Measurements from ENCODE around the gene ALPL.
"Not testable (repeated sequence)": the region's sequence is repeated elsewhere in the genome, so short reads cannot be mapped to it uniquely, and the experiment has no call there.

Gene ALPL

DNA sequence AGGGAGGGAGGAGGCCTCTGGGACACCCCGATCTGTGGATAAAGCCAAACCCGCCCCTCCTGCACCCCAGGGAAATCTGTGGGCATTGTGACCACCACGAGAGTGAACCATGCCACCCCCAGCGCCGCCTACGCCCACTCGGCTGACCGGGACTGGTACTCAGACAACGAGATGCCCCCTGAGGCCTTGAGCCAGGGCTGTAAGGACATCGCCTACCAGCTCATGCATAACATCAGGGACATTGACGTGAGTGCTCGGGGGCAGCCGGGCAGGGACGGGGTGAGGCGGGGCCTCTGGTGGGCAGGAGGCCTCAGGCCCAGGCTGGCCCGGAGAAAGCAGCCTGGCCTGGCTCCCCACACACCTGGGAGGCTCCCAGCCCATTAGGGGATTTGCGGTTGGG, 54.7 kb downstream of the ALPL start:
- DNase-seq (ENCODE audit: extremely low spot score) = no peak
- POLR2A ChIA-PET = no interaction called here
- CTCF ChIA-PET = no interaction called here
- TF ChIP-seq, protein P1, sequence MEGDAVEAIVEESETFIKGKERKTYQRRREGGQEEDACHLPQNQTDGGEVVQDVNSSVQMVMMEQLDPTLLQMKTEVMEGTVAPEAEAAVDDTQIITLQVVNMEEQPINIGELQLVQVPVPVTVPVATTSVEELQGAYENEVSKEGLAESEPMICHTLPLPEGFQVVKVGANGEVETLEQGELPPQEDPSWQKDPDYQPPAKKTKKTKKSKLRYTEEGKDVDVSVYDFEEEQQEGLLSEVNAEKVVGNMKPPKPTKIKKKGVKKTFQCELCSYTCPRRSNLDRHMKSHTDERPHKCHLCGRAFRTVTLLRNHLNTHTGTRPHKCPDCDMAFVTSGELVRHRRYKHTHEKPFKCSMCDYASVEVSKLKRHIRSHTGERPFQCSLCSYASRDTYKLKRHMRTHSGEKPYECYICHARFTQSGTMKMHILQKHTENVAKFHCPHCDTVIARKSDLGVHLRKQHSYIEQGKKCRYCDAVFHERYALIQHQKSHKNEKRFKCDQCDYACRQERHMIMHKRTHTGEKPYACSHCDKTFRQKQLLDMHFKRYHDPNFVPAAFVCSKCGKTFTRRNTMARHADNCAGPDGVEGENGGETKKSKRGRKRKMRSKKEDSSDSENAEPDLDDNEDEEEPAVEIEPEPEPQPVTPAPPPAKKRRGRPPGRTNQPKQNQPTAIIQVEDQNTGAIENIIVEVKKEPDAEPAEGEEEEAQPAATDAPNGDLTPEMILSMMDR (IDR thresholded peaks at IDR 0.05; ENCODE audit: control extremely low read depth, extremely low read depth, low read depth, missing control alignments) = no peak

DNA sequence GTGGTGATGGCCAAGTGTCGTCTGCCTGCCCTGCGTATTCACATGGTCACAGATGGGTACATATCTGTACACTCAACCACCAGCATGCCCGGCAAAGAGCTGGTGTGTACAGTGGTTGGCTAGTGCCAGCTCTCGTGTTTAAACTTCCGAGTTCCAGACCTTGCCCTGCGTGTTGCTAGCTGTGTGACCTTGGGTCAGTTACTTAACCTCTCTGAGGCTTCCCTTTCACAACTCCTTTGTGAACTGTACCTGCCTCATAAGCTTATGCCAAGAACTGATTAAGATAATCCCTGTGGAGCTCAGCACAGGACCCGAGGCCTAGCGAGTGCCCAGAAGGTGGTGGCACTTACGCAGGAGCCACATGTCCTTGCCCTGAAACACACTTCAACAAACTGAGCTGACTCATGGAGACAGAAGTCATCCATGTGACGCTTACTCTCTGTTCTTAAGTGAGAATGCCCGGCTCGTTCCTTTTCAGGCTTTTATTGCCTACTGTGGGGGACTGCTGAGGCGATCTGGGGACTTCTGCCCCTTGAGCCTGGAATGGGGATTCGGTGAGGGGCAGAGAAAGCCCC, 55.4 kb downstream of the ALPL start:
- TF ChIP-seq, protein P1 (IDR thresholded peaks at IDR 0.05; ENCODE audit: control extremely low read depth, extremely low read depth, low read depth, missing control alignments) = no peak
- POLR2A ChIA-PET = no interaction called here
- DNase-seq (ENCODE audit: extremely low spot score) = no peak
- CTCF ChIA-PET = interaction anchor here (0.7 kb wide), 1 partner anchor 9 kb away, joined by 3 read pairs; no protein-coding TSS in a partner anchor

DNA sequence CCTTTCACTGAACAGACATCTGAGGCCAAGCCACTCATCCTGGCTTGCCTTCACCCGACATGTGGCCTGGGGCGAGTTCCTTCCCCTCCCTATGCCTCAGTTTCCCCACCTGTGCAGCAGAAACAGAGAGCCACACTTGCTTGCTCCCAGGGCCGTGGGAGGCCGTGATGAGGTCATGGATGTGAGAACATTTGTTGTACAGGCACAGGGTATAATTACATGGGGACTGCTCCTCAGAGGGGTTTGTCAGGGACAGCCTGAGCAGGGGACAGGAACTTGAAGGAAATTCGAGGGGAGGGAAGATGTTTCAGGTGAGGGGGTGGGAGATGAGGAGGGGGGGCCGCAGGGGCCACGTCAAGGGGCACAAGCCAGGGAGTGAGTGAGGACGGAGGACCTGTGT, 56.1 kb downstream of the ALPL start:
- DNase-seq (ENCODE audit: extremely low spot score) = no peak
- TF ChIP-seq, protein P1 (IDR thresholded peaks at IDR 0.05; ENCODE audit: control extremely low read depth, extremely low read depth, low read depth, missing control alignments) = no peak
- POLR2A ChIA-PET = no interaction called here
- CTCF ChIA-PET = no interaction called here

DNA sequence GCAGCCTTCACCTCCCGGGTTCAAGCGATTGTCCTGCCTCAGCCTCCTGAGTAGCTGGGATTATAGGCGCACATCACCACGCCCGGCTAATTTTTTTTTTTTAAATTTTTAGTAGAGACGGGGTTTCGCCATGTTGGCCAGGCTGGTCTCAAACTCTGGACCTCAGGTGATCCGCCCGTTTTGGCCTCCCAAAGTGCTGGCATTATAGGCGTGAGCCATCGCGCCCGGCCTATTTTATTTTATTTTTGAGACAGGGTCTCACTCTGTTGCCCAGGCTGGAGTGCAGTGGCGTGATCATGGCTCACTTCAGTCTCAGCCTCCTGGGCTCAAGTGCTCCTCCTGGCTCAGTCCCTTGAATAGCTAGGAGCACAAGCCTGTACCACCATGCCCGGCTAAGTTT, 57.1 kb downstream of the ALPL start:
- POLR2A ChIA-PET; DNase-seq (ENCODE audit: extremely low spot score); CTCF ChIA-PET: not testable (repeated sequence)

DNA sequence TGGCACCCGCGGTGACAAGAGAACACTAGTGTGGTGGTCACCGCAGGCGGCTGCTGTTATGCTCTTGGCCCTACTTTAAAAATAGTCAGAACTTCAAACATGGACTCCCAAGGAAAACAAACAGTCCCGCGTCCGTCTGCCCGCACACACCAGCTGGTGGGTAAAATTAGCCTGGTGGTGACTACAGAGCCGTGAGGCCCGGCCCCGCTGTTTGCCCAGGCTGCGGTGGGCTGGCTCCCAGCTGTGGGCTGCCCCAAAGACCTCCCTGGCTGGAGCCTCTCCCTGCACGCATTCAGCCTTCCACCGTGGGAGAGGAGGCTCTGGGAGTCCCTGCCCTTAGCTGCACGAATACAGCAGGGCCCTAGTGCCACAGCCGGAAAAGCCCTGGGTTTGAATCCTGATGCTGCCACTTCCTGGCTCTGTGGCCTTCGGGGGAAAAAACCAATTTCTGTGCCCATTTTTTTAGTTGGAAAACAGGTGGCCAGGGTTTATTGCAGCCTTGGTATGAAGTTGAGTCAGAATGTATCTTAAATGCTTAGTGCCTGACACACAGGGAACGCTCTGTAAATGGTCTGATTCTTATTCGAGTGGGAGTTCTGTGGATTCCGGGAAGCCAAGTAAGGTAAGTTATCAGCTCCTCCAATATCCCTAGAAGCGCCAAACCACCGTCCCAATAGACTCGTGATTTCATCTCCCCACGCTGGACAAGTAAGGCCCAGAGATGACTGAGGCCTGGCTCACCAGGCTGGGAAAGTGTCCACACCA, 58.2 kb downstream of the ALPL start:
- no peak for DNase-seq (ENCODE audit: extremely low spot score)
- POLR2A ChIA-PET = no interaction called here
- CTCF ChIA-PET = no interaction called here

DNA sequence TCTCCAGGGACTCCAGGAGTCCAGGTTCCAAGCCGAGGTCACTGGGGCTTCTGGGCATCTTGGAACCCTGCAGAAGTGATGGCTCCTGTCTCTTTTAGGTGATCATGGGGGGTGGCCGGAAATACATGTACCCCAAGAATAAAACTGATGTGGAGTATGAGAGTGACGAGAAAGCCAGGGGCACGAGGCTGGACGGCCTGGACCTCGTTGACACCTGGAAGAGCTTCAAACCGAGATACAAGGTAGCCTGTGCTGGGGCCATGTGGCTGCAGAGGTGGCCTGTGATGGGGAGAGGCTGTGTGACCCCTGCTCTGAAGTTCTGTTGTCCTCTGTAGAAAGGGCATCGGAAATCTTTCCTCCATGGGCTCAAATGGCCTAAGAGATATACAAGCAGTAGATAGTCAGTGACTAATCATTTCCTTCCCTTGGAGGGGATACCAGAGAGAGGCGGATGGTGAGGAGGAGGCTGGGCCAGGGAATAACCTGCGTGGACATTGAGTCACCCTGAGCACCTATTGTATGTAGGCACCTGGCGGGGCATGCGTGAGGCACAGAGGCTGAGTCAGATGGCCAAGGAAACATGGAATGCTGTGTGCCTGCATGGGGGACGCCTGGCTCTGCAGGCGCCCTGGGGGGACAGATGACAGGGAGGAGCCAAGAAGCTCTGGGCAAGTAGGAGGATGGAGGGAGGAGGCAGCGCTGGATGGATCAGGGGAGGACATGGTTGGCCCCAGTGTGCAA, 59.0 kb downstream of the ALPL start:
- no peak for DNase-seq (ENCODE audit: extremely low spot score)
- TF ChIP-seq, protein P1 (IDR thresholded peaks at IDR 0.05; ENCODE audit: control extremely low read depth, extremely low read depth, low read depth, missing control alignments) = no peak
- ChIA-PET POLR2A (no interaction called here), CTCF (no interaction called here)

More for the DNA sequence above, 58.2 kb downstream of the ALPL start:
- TF ChIP-seq, protein P1 (IDR thresholded peaks at IDR 0.05; ENCODE audit: control extremely low read depth, extremely low read depth, low read depth, missing control alignments) = no peak

All from GM10248 (cell line).